IgD-negative memory B cell (primary cell): ENCODE results near the gene RHOC. TPM values are rescaled to one million over a fixed set of nuclear protein-coding genes. Genes with fewer than 3 reads are reported as not detected.
"Not testable (repeated sequence)": the region's sequence is repeated elsewhere in the genome, so short reads cannot be mapped to it uniquely, and the experiment has no call there.

Experiments
- H3K27ac Mint-ChIP-seq, 3 donors: one replicate each; pipeline ENCODE4 v1.8.0; 2020 to 2022; ENCODE audit warnings: mild to moderate bottlenecking in 3 of 3, mixed read lengths in 3 of 3, moderate library complexity in 1 of 3
- H3K27me3 Mint-ChIP-seq: one replicate; pipeline ENCODE4 v1.8.0; 2021; ENCODE audit warnings: mixed read lengths
- H3K36me3 Mint-ChIP-seq: one replicate; pipeline ENCODE4 v1.8.0; 2020; ENCODE audit warnings: mild to moderate bottlenecking, mixed read lengths
- H3K4me1 Mint-ChIP-seq, 3 donors: one replicate each; pipeline ENCODE4 v1.8.0; 2020 to 2022; ENCODE audit warnings: mixed read lengths in 3 of 3, mild to moderate bottlenecking in 1 of 3
- H3K4me3 Mint-ChIP-seq, 4 donors: one replicate each; pipeline ENCODE4 v1.8.0; 2020 to 2022; ENCODE audit warnings: mild to moderate bottlenecking in 4 of 4, mixed read lengths in 4 of 4, moderate library complexity in 3 of 4
- H3K9me3 Mint-ChIP-seq, 3 donors: one replicate each; pipeline ENCODE4 v1.8.0; 2020 to 2021; ENCODE audit warnings: mixed read lengths in 3 of 3, mild to moderate bottlenecking in 1 of 3
- polyA plus RNA-seq: library from polyadenylated mRNA; unstranded; fragments of 300-500 nt; fragmentation: Illumina TruSeq; gene quantifications from one replicate; pipeline ENCODE4 v1.2.3, GENCODE V29; 2021

Gene RHOC
- polyA plus RNA-seq, 1 donor from 2014 or later, result 41.8 TPM

GRCh38 chr1:112722601-112723510 lies 15.9 kb upstream of the RHOC start:
- Mint-ChIP-seq H3K36me3 (no peaks in the 10 kb centered on the region), H3K27me3 (peaks cover 18% of the 10 kb centered on the region), H3K4me1 (peaks cover 0 to 6% (median 2%) of the 10 kb centered on the region in 3 donors), H3K9me3 (no peaks in the 10 kb centered on the region), H3K27ac (no peak overlapping the region), H3K4me3 (peak overlapping the region in 1 of 4 donors; percentile 21)

DNA sequence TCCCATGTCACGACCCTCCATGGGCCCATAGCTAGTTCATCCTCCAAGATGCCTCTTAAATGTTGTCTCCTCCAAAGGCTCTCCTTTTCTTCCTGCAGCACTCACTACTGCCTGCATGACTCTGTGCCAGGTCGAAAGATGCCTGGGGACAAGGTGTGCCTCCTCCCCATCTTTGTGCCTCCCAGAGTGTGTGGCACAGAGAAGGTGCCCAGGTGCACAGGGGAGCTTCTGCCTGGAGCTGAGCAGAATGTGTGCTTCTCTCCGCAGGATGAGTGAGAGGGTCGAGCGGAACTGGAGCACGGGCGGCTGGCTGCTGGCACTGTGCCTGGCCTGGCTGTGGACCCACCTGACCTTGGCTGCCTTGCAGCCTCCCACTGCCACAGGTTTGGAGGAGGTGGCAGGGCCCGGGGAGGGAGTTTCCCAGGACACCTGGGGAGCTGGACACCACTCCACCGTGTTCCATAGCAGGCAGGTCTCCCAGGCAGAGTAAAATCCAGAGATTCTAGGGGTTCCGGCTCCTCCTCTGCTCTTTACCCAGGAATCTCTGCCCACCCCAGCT lies 15.1 kb upstream of the RHOC start:
- Mint-ChIP-seq H3K9me3 (no peaks in the 10 kb centered on the region), H3K27ac (no peak overlapping the region), H3K4me3 (no peak overlapping the region), H3K36me3 (no peaks in the 10 kb centered on the region), H3K27me3 (peaks cover 18% of the 10 kb centered on the region), H3K4me1 (peaks cover 0 to 7% (median 2%) of the 10 kb centered on the region in 3 donors)

GRCh38 chr1:112721294-112721693 lies 14.4 kb upstream of the RHOC start:
- H3K27ac Mint-ChIP-seq, H3K36me3 Mint-ChIP-seq, H3K4me1 Mint-ChIP-seq, H3K9me3 Mint-ChIP-seq, H3K4me3 Mint-ChIP-seq: not testable (repeated sequence)
- peaks cover 18% of the 10 kb centered on the region for H3K27me3 Mint-ChIP-seq

GRCh38 chr1:112720800-112721199 lies 13.9 kb upstream of the RHOC start:
- H3K9me3 Mint-ChIP-seq, result no peaks in the 10 kb centered on the region
- peaks cover 8 to 10% (median 8%) of the 10 kb centered on the region in 3 donors for H3K4me1 Mint-ChIP-seq
- H3K27ac Mint-ChIP-seq, result no peak overlapping the region
- H3K4me3 Mint-ChIP-seq, result no peak overlapping the region
- peaks cover 18% of the 10 kb centered on the region for H3K27me3 Mint-ChIP-seq
- no peaks in the 10 kb centered on the region for H3K36me3 Mint-ChIP-seq

GRCh38 chr1:112719706-112720105 lies 12.8 kb upstream of the RHOC start:
- H3K27me3 Mint-ChIP-seq, result peaks cover 18% of the 10 kb centered on the region
- no peak overlapping the region for H3K4me3 Mint-ChIP-seq
- peaks cover 8 to 12% (median 10%) of the 10 kb centered on the region in 3 donors for H3K4me1 Mint-ChIP-seq
- no peaks in the 10 kb centered on the region for H3K9me3 Mint-ChIP-seq
- H3K36me3 Mint-ChIP-seq, result no peaks in the 10 kb centered on the region
- H3K27ac Mint-ChIP-seq, result peak overlapping the region in 1 of 3 donors; percentile 48

GRCh38 chr1:112718691-112719418 lies 11.9 kb upstream of the RHOC start:
- H3K27me3 Mint-ChIP-seq, result peaks cover 18% of the 10 kb centered on the region
- peak overlapping the region in 3 of 4 donors; percentile 54 to 85 (median 81) for H3K4me3 Mint-ChIP-seq

GRCh38 chr1:112717263-112717873 lies 10.4 kb upstream of the RHOC start:
- H3K9me3 Mint-ChIP-seq, result no peaks in the 10 kb centered on the region
- peaks cover 14 to 20% (median 14%) of the 10 kb centered on the region in 3 donors for H3K4me1 Mint-ChIP-seq
- peak overlapping the region in 1 of 3 donors; percentile 57 for H3K27ac Mint-ChIP-seq
- peaks cover 9% of the 10 kb centered on the region for H3K27me3 Mint-ChIP-seq
- H3K36me3 Mint-ChIP-seq, result no peaks in the 10 kb centered on the region
- peak overlapping the region in 1 of 4 donors; percentile 86 for H3K4me3 Mint-ChIP-seq

More at GRCh38 chr1:112718691-112719418, 11.9 kb upstream of the RHOC start:
- Mint-ChIP-seq H3K9me3 (no peaks in the 10 kb centered on the region), H3K4me1 (peaks cover 11 to 14% (median 13%) of the 10 kb centered on the region in 3 donors), H3K36me3 (no peaks in the 10 kb centered on the region), H3K27ac (no peak overlapping the region)

DNA sequence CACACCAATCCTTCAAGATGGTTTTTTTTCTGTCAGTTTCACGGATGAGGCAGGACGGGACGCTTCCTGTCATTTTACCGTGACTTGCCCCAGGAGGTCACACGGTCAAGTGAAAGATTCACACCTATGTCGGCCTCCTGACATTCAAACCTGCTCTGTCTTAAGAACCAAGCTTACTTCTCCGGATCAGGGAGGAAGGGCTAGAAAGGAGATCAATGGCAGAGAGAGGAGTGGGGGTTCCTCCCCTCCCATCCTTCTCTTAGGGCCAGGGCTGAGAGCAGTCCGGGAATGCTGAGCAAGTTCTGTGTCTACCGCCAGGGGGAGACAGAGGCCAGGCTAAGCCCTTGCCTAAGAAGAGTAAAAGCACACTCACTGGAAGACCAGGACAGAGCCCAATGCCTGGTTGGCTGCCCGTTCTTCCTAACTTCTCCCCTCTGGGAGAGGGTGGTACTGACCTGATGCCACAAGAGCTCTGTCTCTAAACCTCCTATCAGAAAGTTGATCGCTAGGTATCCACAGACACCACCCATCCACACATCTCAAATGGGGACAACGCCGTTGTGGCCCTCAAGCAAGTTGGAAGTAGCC lies 9.3 kb upstream of the RHOC start:
- Mint-ChIP-seq H3K9me3 (no peaks in the 10 kb centered on the region), H3K36me3 (no peaks in the 10 kb centered on the region), H3K27me3 (peaks cover 6% of the 10 kb centered on the region), H3K27ac (peak overlapping the region in 2 of 3 donors; percentile 72 to 76), H3K4me3 (peak overlapping the region; percentile 84 to 95 (median 90)), H3K4me1 (peaks cover 14 to 20% (median 14%) of the 10 kb centered on the region in 3 donors)

DNA sequence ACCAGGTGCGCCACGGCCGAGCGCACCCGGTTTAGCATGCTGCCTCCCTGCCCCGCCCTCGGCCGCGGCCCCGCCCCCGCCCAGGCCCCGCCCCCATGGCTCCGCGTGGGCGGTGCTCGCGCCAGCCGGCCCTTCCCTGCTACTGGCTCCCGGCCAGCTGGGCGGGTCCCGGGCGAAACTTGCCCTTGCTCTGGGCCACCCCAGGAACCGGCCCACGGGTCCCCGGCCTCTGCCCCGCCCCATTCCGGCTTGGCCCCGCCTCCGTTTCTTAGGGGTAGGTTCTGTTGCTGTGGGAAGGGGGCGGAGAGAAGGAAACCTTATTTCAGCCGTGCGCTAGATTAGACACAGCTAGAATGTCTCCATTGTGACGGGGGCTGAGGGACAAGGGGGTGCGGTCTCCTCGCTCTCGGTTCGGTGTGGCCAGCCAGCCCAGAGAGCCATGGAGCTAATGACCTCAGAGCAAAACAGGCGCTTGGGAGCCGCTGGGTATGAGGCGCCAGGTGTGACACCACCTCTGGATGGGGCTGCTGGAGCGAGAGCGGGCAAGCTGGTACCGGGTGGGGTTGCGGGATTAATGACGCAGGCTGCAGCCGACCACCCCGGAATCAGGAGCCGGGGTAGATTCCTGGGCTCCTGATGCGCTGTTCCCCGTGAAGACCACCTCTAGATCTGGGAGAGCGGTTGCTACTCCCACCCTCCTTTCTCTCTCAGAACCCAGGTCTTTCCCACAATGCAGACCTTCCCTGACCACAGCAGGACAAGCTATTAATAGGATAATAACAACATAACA lies 8.5 kb upstream of the RHOC start, which contains the start of gene PPM1J:
PPM1J (minus strand) TSS at position 69 of the 790 bp plus-strand sequence; CDS start at position 38, 31 bp downstream.
- H3K27me3 Mint-ChIP-seq, result peaks cover 6% of the 10 kb centered on the region
- H3K4me1 Mint-ChIP-seq, result peaks cover 14 to 20% (median 14%) of the 10 kb centered on the region in 3 donors
- no peaks in the 10 kb centered on the region for H3K36me3 Mint-ChIP-seq
- no peaks in the 10 kb centered on the region for H3K9me3 Mint-ChIP-seq
- H3K27ac Mint-ChIP-seq, result peak within 1 kb of the TSS; percentile 72 to 92 (median 76)
- peak within 1 kb of the TSS; percentile 85 to 95 (median 90) for H3K4me3 Mint-ChIP-seq

- H3K4me1 Mint-ChIP-seq, result peaks cover 14 to 21% (median 14%) of the 10 kb centered on the region in 3 donors
- peak overlapping the region in 2 of 3 donors; percentile 50 to 85 for H3K27ac Mint-ChIP-seq
- H3K9me3 Mint-ChIP-seq, result no peaks in the 10 kb centered on the region
- no peaks in the 10 kb centered on the region for H3K36me3 Mint-ChIP-seq
- peak overlapping the region; percentile 85 to 95 (median 90) for H3K4me3 Mint-ChIP-seq
- H3K27me3 Mint-ChIP-seq, result peaks cover 5% of the 10 kb centered on the region
Observed at GRCh38 chr1:112714313-112715263, 7.7 kb upstream of the RHOC start.

- Mint-ChIP-seq H3K27me3 (no peaks in the 10 kb centered on the region), H3K4me3 (peak overlapping the region; percentile 62 to 95 (median 90)), H3K36me3 (no peaks in the 10 kb centered on the region), H3K9me3 (no peaks in the 10 kb centered on the region), H3K27ac (peak overlapping the region; percentile 4 to 85 (median 50)), H3K4me1 (peaks cover 14 to 21% (median 14%) of the 10 kb centered on the region in 3 donors)
Observed at GRCh38 chr1:112713466-112714312, 6.8 kb upstream of the RHOC start.

DNA sequence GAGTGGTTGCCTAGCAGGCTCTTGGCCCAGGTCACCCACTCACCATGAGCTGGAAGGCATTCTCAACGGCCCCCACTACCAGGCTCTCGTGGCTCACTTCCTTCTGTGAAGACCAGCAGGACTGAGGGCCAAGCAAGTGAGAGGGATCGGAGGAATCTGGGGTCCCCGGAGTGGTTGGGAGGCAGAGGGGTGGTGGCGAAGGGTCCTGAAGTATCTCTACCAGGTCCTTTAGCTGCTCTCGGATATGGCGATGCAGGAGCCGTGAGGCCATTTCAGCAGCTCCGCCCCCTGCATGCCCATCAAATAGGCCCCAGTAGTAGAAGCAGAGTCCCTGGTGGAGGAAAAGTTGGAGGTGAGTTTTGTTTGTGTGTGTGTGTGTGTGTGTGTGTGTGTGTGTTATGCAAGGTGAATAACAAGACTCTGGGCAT lies 5.8 kb upstream of the RHOC start:
- Mint-ChIP-seq H3K9me3 (no peaks in the 10 kb centered on the region), H3K36me3 (no peaks in the 10 kb centered on the region), H3K4me3 (peak overlapping the region in 2 of 4 donors; percentile 38 to 62), H3K27me3 (no peaks in the 10 kb centered on the region), H3K27ac (no peak overlapping the region), H3K4me1 (peaks cover 10 to 23% (median 17%) of the 10 kb centered on the region in 3 donors)
